BE2C (cell line): ENCODE measurements around the gene FCAMR.

ENCODE experiments used
- DNase-seq: peaks from one replicate; pipeline ENCODE4 v3.0.0-alpha.2; 2020
- H3K27me3 ChIP-seq: fragments of 250-450 bp; sonication (Bioruptor Pico); 2 replicates; pipeline ENCODE4 v1.5.1; 2020; ENCODE audit warnings: mild to moderate bottlenecking
- H3K36me3 ChIP-seq: fragments of 250-450 bp; sonication (Bioruptor Pico); 2 replicates; pipeline ENCODE4 v1.5.1; 2020; ENCODE audit warnings: mild to moderate bottlenecking
- H3K4me1 ChIP-seq: fragments of 250-450 bp; sonication (Bioruptor Pico); 2 replicates; pipeline ENCODE4 v1.5.1; 2020
- H3K4me3 ChIP-seq: 2 replicates; pipeline ENCODE4 v1.5.1; 2011; ENCODE audit warnings: low read depth, low read length
- H3K9me3 ChIP-seq: fragments of 250-450 bp; sonication (Bioruptor Pico); 2 replicates; pipeline ENCODE4 v1.5.1; 2020
- CTCF ChIP-seq: IDR thresholded peaks from 2 replicates; pipeline ENCODE4 v1.5.1; 2012; ENCODE audit warnings: mild to moderate bottlenecking, low read depth, low read length

The FCAMR gene

GRCh38 chr1:206922524-206922923, 47.7 kb downstream of the FCAMR start:
- DNase-seq, result no peak
- Histone ChIP-seq H3K9me3 (no peaks in the 10 kb centered on the region), H3K4me1 (no peaks in the 10 kb centered on the region), H3K27me3 (no peaks in the 10 kb centered on the region), H3K36me3 (no peaks in the 10 kb centered on the region), H3K4me3 (no peak overlapping the region)
- TF ChIP-seq CTCF, result no peak

- no peak for TF ChIP-seq CTCF
- no peak within 1 kb of the TSS for H3K4me3 ChIP-seq
Measured at GRCh38 chr1:206921772-206922265, 48.4 kb downstream of the FCAMR start, which contains the start of gene FCMR. Gene FCMR (minus strand): TSS chr1:206921941. CDS start chr1:206921854, 87 bp downstream.

GRCh38 chr1:206918076-206918475, 52.2 kb downstream of the FCAMR start:
- DNase-seq, result no peak
- no peak for TF ChIP-seq CTCF
- Histone ChIP-seq H3K9me3 (no peaks in the 10 kb centered on the region), H3K4me1 (no peaks in the 10 kb centered on the region), H3K4me3 (no peak overlapping the region), H3K36me3 (no peaks in the 10 kb centered on the region), H3K27me3 (no peaks in the 10 kb centered on the region)

More at GRCh38 chr1:206921772-206922265, 48.4 kb downstream of the FCAMR start, which contains the start of gene FCMR:
- H3K4me1 ChIP-seq, result no peaks in the 10 kb centered on the region
- DNase-seq, result no peak
- H3K36me3 ChIP-seq, result no peaks in the 10 kb centered on the region
- no peaks in the 10 kb centered on the region for H3K9me3 ChIP-seq
- H3K27me3 ChIP-seq, result no peaks in the 10 kb centered on the region

DNA sequence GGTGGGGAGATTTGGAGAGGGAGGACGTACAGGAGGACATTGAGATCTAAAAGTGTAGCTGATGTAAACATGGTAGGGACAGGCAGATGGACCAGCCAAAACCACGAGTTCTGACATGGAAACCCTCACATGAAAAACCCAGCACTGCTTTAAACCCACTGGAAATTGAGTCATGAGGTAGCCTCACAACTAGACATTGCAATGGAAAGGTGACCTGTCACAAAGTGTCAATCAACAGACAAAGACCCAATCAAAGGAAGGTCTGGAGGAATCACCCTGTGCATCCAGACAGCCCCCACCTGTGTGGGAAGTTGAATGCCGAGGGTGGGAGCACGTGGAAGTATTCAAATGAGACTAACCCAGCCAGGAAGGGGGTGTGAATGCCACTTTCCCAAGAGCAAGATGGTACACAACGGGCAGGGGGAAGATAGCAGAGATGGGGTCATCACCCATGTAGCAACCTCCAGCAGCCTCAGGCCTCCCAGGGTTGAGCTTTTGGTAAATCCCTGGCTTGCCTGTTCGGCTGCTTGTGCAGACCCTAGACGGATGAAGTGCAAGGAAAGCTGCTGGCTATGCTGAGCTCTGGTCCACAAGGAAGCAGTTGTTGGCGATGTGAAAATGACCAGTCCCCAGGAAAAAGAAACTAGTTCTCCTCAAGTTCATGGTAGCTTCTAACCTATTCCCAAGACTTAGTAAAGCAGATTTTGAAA, 54.1 kb downstream of the FCAMR start:
- no peak overlapping the region for H3K4me3 ChIP-seq
- H3K9me3 ChIP-seq, result no peaks in the 10 kb centered on the region
- TF ChIP-seq CTCF, result no peak
- H3K4me1 ChIP-seq, result no peaks in the 10 kb centered on the region
- DNase-seq, result no peak
- H3K27me3 ChIP-seq, result no peaks in the 10 kb centered on the region; the same call in 1 of the 2 replicates
- H3K36me3 ChIP-seq, result no peaks in the 10 kb centered on the region

GRCh38 chr1:206915030-206915735, 55.1 kb downstream of the FCAMR start:
- Histone ChIP-seq H3K9me3 (no peaks in the 10 kb centered on the region), H3K4me3 (no peak overlapping the region), H3K36me3 (no peaks in the 10 kb centered on the region), H3K27me3 (no peaks in the 10 kb centered on the region; the same call in none of the 2 replicates), H3K4me1 (no peaks in the 10 kb centered on the region)
- no peak for TF ChIP-seq CTCF
- DNase-seq, result no peak
